PFSK-1 (cell line): ENCODE data around the gene KBTBD8.

Experiments used
- FOXP2 ChIP-seq: optimal IDR thresholded peaks from 2 replicates; pipeline ENCODE3; 2011; ENCODE audit warnings: borderline replicate concordance, control low read depth, inconsistent platforms; ENCODE audit not compliant: insufficient read depth; ENCODE audit errors: extremely low read length, extremely low read depth
- POLR2AphosphoS5 ChIP-seq: IDR thresholded peaks from 2 replicates; pipeline ENCODE4 v1.6.1; 2012; ENCODE audit warnings: low read depth, mild to moderate bottlenecking, control low read depth, low read length, moderate library complexity
- SIN3A ChIP-seq: IDR thresholded peaks from 2 replicates; pipeline ENCODE4 v1.6.1; 2012; ENCODE audit warnings: mild to moderate bottlenecking, low read length, moderate library complexity, borderline replicate concordance; ENCODE audit not compliant: insufficient read depth
- TAF1 ChIP-seq: IDR thresholded peaks from 2 replicates; pipeline ENCODE4 v1.6.1; 2012; ENCODE audit warnings: low read length, control low read depth, borderline replicate concordance; ENCODE audit not compliant: insufficient read depth
- TF ChIP-seq, protein P1 (sequence below), 2 experiments: IDR thresholded peaks; 2 replicates each; pipeline versions ENCODE4 v1.6.1 to v1.8.0; 2011 to 2012; ENCODE audit warnings: low read depth in 2 of 2, low read length in 2 of 2, control low read depth in 1 of 2, inconsistent platforms in 1 of 2, mild to moderate bottlenecking in 1 of 2, moderate library complexity in 1 of 2; ENCODE audit not compliant: insufficient read depth in 1 of 2

DNA sequence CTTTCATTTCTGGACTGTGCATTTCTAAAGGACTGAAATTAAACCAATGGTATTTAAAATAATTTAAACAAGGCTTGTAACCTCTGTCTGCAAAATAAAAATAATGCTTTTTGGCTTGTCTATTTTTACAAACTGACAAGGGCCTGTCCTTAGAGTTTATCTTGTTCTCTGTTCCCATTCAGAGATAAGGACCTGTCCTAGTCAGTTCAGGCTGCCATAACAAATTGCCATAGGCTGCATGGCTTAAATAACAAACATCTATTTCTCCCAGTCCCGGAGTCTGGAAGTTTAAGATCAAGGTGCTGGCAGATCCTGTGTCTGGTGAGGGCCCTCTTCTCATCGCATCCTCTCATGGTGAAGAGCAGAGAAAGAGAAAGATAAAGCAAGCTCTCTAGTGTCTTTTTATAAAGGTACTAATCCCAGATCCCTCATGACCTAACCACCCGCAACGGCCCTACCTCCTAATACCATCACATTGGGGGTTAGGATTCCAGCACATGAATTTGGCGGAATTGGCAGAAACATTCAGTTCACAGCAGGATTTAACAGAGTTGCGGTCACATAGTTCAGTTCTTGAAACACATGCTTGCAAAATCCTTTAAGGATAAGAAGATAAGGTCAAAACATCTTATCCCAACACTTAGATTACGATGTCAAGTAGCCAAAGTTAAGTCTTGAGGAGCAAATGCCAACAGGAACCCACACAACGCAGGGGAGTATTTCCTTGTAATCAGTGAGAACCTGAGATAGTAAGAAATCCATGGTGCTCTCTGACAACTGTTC, 17.8 kb downstream of the KBTBD8 start:
- TF ChIP-seq, protein P1, sequence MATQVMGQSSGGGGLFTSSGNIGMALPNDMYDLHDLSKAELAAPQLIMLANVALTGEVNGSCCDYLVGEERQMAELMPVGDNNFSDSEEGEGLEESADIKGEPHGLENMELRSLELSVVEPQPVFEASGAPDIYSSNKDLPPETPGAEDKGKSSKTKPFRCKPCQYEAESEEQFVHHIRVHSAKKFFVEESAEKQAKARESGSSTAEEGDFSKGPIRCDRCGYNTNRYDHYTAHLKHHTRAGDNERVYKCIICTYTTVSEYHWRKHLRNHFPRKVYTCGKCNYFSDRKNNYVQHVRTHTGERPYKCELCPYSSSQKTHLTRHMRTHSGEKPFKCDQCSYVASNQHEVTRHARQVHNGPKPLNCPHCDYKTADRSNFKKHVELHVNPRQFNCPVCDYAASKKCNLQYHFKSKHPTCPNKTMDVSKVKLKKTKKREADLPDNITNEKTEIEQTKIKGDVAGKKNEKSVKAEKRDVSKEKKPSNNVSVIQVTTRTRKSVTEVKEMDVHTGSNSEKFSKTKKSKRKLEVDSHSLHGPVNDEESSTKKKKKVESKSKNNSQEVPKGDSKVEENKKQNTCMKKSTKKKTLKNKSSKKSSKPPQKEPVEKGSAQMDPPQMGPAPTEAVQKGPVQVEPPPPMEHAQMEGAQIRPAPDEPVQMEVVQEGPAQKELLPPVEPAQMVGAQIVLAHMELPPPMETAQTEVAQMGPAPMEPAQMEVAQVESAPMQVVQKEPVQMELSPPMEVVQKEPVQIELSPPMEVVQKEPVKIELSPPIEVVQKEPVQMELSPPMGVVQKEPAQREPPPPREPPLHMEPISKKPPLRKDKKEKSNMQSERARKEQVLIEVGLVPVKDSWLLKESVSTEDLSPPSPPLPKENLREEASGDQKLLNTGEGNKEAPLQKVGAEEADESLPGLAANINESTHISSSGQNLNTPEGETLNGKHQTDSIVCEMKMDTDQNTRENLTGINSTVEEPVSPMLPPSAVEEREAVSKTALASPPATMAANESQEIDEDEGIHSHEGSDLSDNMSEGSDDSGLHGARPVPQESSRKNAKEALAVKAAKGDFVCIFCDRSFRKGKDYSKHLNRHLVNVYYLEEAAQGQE (IDR thresholded peaks at IDR 0.05; ENCODE audit: insufficient read depth in 1 of 2, low read depth in 2 of 2, low read length in 2 of 2) = no peak
- TF ChIP-seq SIN3A (no peak), POLR2AphosphoS5 (no peak), TAF1 (no peak), FOXP2 (no peak)
